Kidney (tissue), 14 donors: Measurements from ENCODE around the gene SLC12A7. TPM values are rescaled to one million over a fixed set of nuclear protein-coding genes. Genes with fewer than 3 reads are reported as not detected.

Source experiments
- DNase-seq, 5 donors: peaks; one replicate each; pipeline ENCODE4 v3.0.0-alpha.2; 2013 to 2020
- FAIRE-seq: peaks from 2 replicates; lab custom pipeline; 2012; peaks lifted over from hg19 to GRCh38; lab: Jason Lieb, UNC
- H3K27ac ChIP-seq, 2 donors: one replicate each; pipeline ENCODE4 v1.7.0; 2013; ENCODE audit warnings: low read depth in 2 of 2, low read length in 2 of 2, inconsistent platforms in 1 of 2
- H3K27me3 ChIP-seq: one replicate; pipeline ENCODE4 v1.7.1; 2013; ENCODE audit warnings: low read length, inconsistent platforms; ENCODE audit not compliant: control insufficient read depth, insufficient read depth
- H3K36me3 ChIP-seq, 3 donors: one replicate each; pipeline versions ENCODE4 v1.7.0 to v1.7.1; 2013; ENCODE audit warnings: low read length in 3 of 3, control low read depth in 1 of 3, inconsistent platforms in 1 of 3; ENCODE audit not compliant: insufficient read depth in 3 of 3, control insufficient read depth in 2 of 3
- H3K4me1 ChIP-seq, 3 donors: one replicate each; pipeline versions ENCODE4 v1.7.0 to v1.7.1; 2013; ENCODE audit warnings: low read length in 3 of 3, inconsistent platforms in 1 of 3, low read depth in 1 of 3; ENCODE audit not compliant: control insufficient read depth in 2 of 3, insufficient read depth in 2 of 3
- H3K4me3 ChIP-seq, 3 donors: one replicate each; pipeline versions ENCODE4 v1.7.0 to v1.8.1; 2013; ENCODE audit warnings: low read length in 3 of 3, control low read depth in 1 of 3, inconsistent platforms in 1 of 3
- H3K9ac ChIP-seq, 3 donors: one replicate each; pipeline versions ENCODE4 v1.7.0 to v1.7.1; 2013; ENCODE audit warnings: low read length in 3 of 3, control low read depth in 1 of 3, inconsistent platforms in 1 of 3
- H3K9me3 ChIP-seq, 3 donors: one replicate each; pipeline versions ENCODE4 v1.7.0 to v1.7.1; 2013; ENCODE audit warnings: low read length in 3 of 3, control low read depth in 1 of 3, inconsistent platforms in 1 of 3; ENCODE audit not compliant: control insufficient read depth in 2 of 3, insufficient read depth in 1 of 3
- CTCF ChIP-seq: IDR thresholded peaks from 3 replicates; pipeline ENCODE4 v1.5.1; 2012; ENCODE audit warnings: mild to moderate bottlenecking, moderate library complexity, borderline replicate concordance; ENCODE audit not compliant: insufficient read depth; ENCODE audit errors: extremely low read depth
- intact Hi-C: fragments of 100-400 bp; cut with DNase I; formaldehyde crosslinking; loops from one replicate; pipeline ENCODE4 v1.11.1; 2022
- polyA plus RNA-seq: library from polyadenylated mRNA; stranded (reverse); fragments of 350-450 nt; fragmentation: Illumina TruSeq; extraction: RNeasy Lipid Tissue Mini Kit (QIAGEN cat#74804); gene quantifications from one replicate; pipeline ENCODE4 v1.2.3, GENCODE V29; 2014; ENCODE audit warnings: low read depth, low replicate concordance; ENCODE audit not compliant: insufficient read depth
- total RNA-seq: library from RNA; stranded (reverse); fragmentation: NEBNext Ultra II Directional; extraction: Animal tissue kit (Norgen Biotek cat#: 25700); gene quantifications from one replicate; pipeline ENCODE4 v1.2.1, GENCODE V29; 2021
- donor health status: control.
- donor health status: control.
- donor health status: control.
- donor health status: control.
- donor health status: control.
- donor health status: DM: yes; HTN: yes; CAD: no.
- donor health status: Normal renal cell carcinoma (clear cell type).

SLC12A7 gene
- total and polyA plus RNA-seq, 2 donors from 2014 or later: 28.2 to 92.9 TPM

- H3K4me3 ChIP-seq: peak overlapping the region in 2 of 3 donors; percentile 37 to 86
- DNase-seq (peak in 4 of 5 donors; percentile 74 to 83 (median 80)), FAIRE-seq (no peak)
- no peaks in the 10 kb centered on the region for H3K36me3 ChIP-seq
- TF ChIP-seq CTCF: peak; percentile 10
- intact Hi-C loops: no loop called here
- no peaks in the 10 kb centered on the region for H3K27me3 ChIP-seq
- peaks cover 3 to 69% (median 44%) of the 10 kb centered on the region in 3 donors for H3K4me1 ChIP-seq
- H3K9me3 ChIP-seq: no peaks in the 10 kb centered on the region
- peak overlapping the region; percentile 80 to 87 for H3K27ac ChIP-seq
- H3K9ac ChIP-seq: peak overlapping the region in 1 of 3 donors; percentile 60
Observed at GRCh38 chr5:1107167-1108022, 4.5 kb downstream of the SLC12A7 start.

- H3K4me1 ChIP-seq: peaks cover 3 to 76% (median 44%) of the 10 kb centered on the region in 3 donors
- no peak for TF ChIP-seq CTCF
- no peaks in the 10 kb centered on the region for H3K27me3 ChIP-seq
- no peaks in the 10 kb centered on the region for H3K9me3 ChIP-seq
- no peak for FAIRE-seq
- no peak for DNase-seq
- peak overlapping the region in 1 of 3 donors; percentile 60 for H3K9ac ChIP-seq
- H3K27ac ChIP-seq: peak overlapping the region; percentile 80 to 87
- peak overlapping the region in 2 of 3 donors; percentile 38 to 46 for H3K4me3 ChIP-seq
- intact Hi-C loops: no loop called here
- no peaks in the 10 kb centered on the region for H3K36me3 ChIP-seq
Observed at GRCh38 chr5:1106385-1107166, 5.3 kb downstream of the SLC12A7 start.

- intact Hi-C loops: no loop called here
- no peaks in the 10 kb centered on the region for H3K9me3 ChIP-seq
- peak overlapping the region in 1 of 3 donors; percentile 43 for H3K4me3 ChIP-seq
- TF ChIP-seq CTCF: no peak
- no peaks in the 10 kb centered on the region for H3K36me3 ChIP-seq
- DNase-seq: peak in 3 of 5 donors; percentile 66 to 78 (median 74)
- H3K27me3 ChIP-seq: no peaks in the 10 kb centered on the region
- H3K27ac ChIP-seq: peak overlapping the region; percentile 73 to 87
- peak overlapping the region in 1 of 3 donors; percentile 51 for H3K9ac ChIP-seq
- no peak for FAIRE-seq
- peaks cover 3 to 85% (median 43%) of the 10 kb centered on the region in 3 donors for H3K4me1 ChIP-seq
Observed at GRCh38 chr5:1105350-1106265, 6.3 kb downstream of the SLC12A7 start.
